Smooth muscle cell (in vitro differentiated cells): ENCODE data around the gene NAXD. TPM values are rescaled to one million over a fixed set of nuclear protein-coding genes. Genes with fewer than 3 reads are reported as not detected.

Source experiments
- DNase-seq: peaks from one replicate; lab custom pipeline; 2025; ENCODE audit not compliant: unreplicated experiment; lab: John Stamatoyannopoulos, UW
- H2AFZ ChIP-seq: fragments of 200-600 bp; sonication (generic); 2 replicates; pipeline ENCODE4 v1.6.0; 2016; ENCODE audit warnings: antibody characterized with exemption, low read depth, mild to moderate bottlenecking
- H3F3A ChIP-seq: fragments of 200-600 bp; sonication (generic); 2 replicates; pipeline ENCODE4 v1.6.0; 2017; ENCODE audit warnings: antibody characterized with exemption, low read depth
- H3K27ac ChIP-seq: fragments of 200-600 bp; sonication (generic); 2 replicates; pipeline ENCODE4 v1.5.1; 2016; ENCODE audit warnings: low read depth, mild to moderate bottlenecking
- H3K27me3 ChIP-seq: fragments of 200-600 bp; sonication (generic); 2 replicates; pipeline ENCODE4 v1.6.1; 2016; ENCODE audit warnings: low read depth, mild to moderate bottlenecking
- H3K36me3 ChIP-seq: fragments of 200-600 bp; sonication (generic); 2 replicates; pipeline ENCODE4 v1.5.1; 2016; ENCODE audit warnings: low read depth
- H3K4me1 ChIP-seq: fragments of 200-600 bp; sonication (generic); 2 replicates; pipeline ENCODE4 v1.5.1; 2016; ENCODE audit warnings: low read depth
- H3K4me2 ChIP-seq: fragments of 200-600 bp; sonication (generic); 2 replicates; pipeline ENCODE4 v1.6.0; 2016; ENCODE audit warnings: mild to moderate bottlenecking
- H3K4me3 ChIP-seq: fragments of 200-600 bp; sonication (generic); 2 replicates; pipeline ENCODE4 v1.5.1; 2016; ENCODE audit warnings: mild to moderate bottlenecking
- H3K79me2 ChIP-seq: fragments of 200-600 bp; sonication (generic); 2 replicates; pipeline ENCODE4 v1.6.0; 2016; ENCODE audit warnings: low read depth, mild to moderate bottlenecking
- H3K9ac ChIP-seq: fragments of 200-600 bp; sonication (generic); 2 replicates; pipeline ENCODE4 v1.6.0; 2016; ENCODE audit warnings: low read depth
- H3K9me3 ChIP-seq: fragments of 200-600 bp; sonication (generic); replicated peaks from 2 replicates; pipeline ENCODE4 v1.5.1; 2016; ENCODE audit warnings: low read depth
- H4K20me1 ChIP-seq: fragments of 200-600 bp; sonication (generic); 2 replicates; pipeline ENCODE4 v1.6.0; 2016; ENCODE audit warnings: low read depth
- CTCF ChIP-seq: fragments of 200-600 bp; sonication (generic); IDR thresholded peaks from 2 replicates; pipeline ENCODE4 v1.5.1; 2017; ENCODE audit warnings: borderline replicate concordance, mild to moderate bottlenecking, antibody characterized with exemption; ENCODE audit not compliant: insufficient read depth, poor library complexity, severe bottlenecking
- WGBS: methylation state at CpG from one replicate; pipeline ENCODE4 v1.1.7; 2016; ENCODE audit warnings: low lambda C conversion rate; 5-methylcytosine and 5-hydroxymethylcytosine counted together
- polyA plus RNA-seq: library from polyadenylated mRNA; unstranded; fragments of >200 nt; fragmentation: Nextera tagmentation; extraction: Ambion mirVana; gene quantifications from 2 replicates; pipeline ENCODE4 v1.2.1, GENCODE V29; 2016
- total RNA-seq: library from RNA; depleted of rRNA; stranded (reverse); fragments of >200 nt; gene quantifications from 2 replicates; pipeline ENCODE4 v1.2.3, GENCODE V29; 2014

The NAXD gene
- total and polyA plus RNA-seq, 2 experiments from 2014 or later = 16.9 to 30.9 TPM

GRCh38 chr13:110648848-110649421 is 33.6 kb downstream of the NAXD start:
- H3K27me3 ChIP-seq = no peaks in the 10 kb centered on the region
- 96% methylated on average over 35 of the region's 35 CpGs for WGBS
- H4K20me1 ChIP-seq = peaks cover 18% of the 10 kb centered on the region
- TF ChIP-seq CTCF = no peak
- H3K79me2 ChIP-seq = no peaks in the 10 kb centered on the region
- no peak overlapping the region for H2AFZ ChIP-seq
- no peaks in the 10 kb centered on the region for H3K9me3 ChIP-seq
- H3K27ac ChIP-seq = no peak overlapping the region
- H3K4me2 ChIP-seq = no peak overlapping the region
- H3K4me3 ChIP-seq = no peak overlapping the region
- H3K9ac ChIP-seq = no peak overlapping the region
- no peaks in the 10 kb centered on the region for H3K36me3 ChIP-seq
- no peaks in the 10 kb centered on the region for H3F3A ChIP-seq
- no peaks in the 10 kb centered on the region for H3K4me1 ChIP-seq
- no peak for DNase-seq

DNA sequence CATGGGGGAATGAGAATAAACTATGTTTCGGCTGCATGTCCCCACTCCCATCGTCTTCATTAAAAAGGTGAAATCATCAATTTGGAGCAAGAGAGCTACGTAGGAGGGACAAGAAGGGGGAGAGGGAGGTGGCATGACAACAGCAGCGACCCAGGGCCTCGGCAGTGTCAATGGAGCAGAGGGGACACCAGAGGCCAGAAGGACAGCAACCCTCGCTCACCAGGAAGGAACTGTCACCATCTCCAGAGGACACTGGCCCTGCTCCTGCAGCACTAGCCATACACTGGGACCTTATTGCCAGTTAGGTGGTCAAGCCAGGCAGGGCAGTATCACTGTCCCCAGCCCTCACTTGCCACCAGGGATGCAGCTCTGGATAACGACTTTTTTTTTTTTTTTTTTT is 34.2 kb downstream of the NAXD start:
- no peak for TF ChIP-seq CTCF
- H4K20me1 ChIP-seq = peaks cover 17% of the 10 kb centered on the region
- WGBS = 92% methylated on average over 7 of the region's 7 CpGs

GRCh38 chr13:110650436-110650835 is 35.1 kb downstream of the NAXD start:
- TF ChIP-seq CTCF = no peak
- H3K27me3 ChIP-seq = no peaks in the 10 kb centered on the region
- H2AFZ ChIP-seq = no peak overlapping the region
- H3K36me3 ChIP-seq = no peaks in the 10 kb centered on the region
- no peaks in the 10 kb centered on the region for H3K9me3 ChIP-seq
- H3K4me1 ChIP-seq = no peaks in the 10 kb centered on the region
- H4K20me1 ChIP-seq = peaks cover 11% of the 10 kb centered on the region
- no peak overlapping the region for H3K27ac ChIP-seq
- WGBS = 98% methylated on average over 14 of the region's 14 CpGs
- no peaks in the 10 kb centered on the region for H3K79me2 ChIP-seq
- H3K9ac ChIP-seq = no peak overlapping the region
- no peaks in the 10 kb centered on the region for H3F3A ChIP-seq
- no peak overlapping the region for H3K4me2 ChIP-seq
- no peak overlapping the region for H3K4me3 ChIP-seq
- DNase-seq = no peak

More for the DNA sequence above, 34.2 kb downstream of the NAXD start:
- Histone ChIP-seq H3K27ac (no peak overlapping the region), H3K79me2 (no peaks in the 10 kb centered on the region), H3K4me3 (no peak overlapping the region), H3K4me2 (no peak overlapping the region), H2AFZ (no peak overlapping the region), H3K9ac (no peak overlapping the region), H3K9me3 (no peaks in the 10 kb centered on the region), H3K4me1 (no peaks in the 10 kb centered on the region), H3F3A (no peaks in the 10 kb centered on the region), H3K36me3 (no peaks in the 10 kb centered on the region), H3K27me3 (no peaks in the 10 kb centered on the region)
- no peak for DNase-seq

- Histone ChIP-seq H3K4me3 (no peak overlapping the region), H3K36me3 (no peaks in the 10 kb centered on the region), H3K27me3 (no peaks in the 10 kb centered on the region), H3K4me1 (no peaks in the 10 kb centered on the region), H3F3A (no peaks in the 10 kb centered on the region), H3K27ac (no peak overlapping the region), H2AFZ (no peak overlapping the region), H3K9me3 (no peaks in the 10 kb centered on the region), H4K20me1 (peaks cover 10% of the 10 kb centered on the region), H3K9ac (no peak overlapping the region), H3K4me2 (no peak overlapping the region), H3K79me2 (no peaks in the 10 kb centered on the region)
- no peak for DNase-seq
- 96% methylated on average over 14 of the region's 14 CpGs for WGBS
- no peak for TF ChIP-seq CTCF
These were observed 35.9 kb downstream of the NAXD start for GRCh38 chr13:110651271-110651670.
